Putamen (tissue), 1 donor: ENCODE data around the gene RAB3C.
"Not testable (repeated sequence)": the region's sequence is repeated elsewhere in the genome, so short reads cannot be mapped to it uniquely, and the experiment has no call there.

Experiments used
- DNase-seq: peaks from one replicate; pipeline ENCODE4 v3.0.0-alpha.2; 2016; ENCODE audit warnings: low spot score

The RAB3C gene, protein sequence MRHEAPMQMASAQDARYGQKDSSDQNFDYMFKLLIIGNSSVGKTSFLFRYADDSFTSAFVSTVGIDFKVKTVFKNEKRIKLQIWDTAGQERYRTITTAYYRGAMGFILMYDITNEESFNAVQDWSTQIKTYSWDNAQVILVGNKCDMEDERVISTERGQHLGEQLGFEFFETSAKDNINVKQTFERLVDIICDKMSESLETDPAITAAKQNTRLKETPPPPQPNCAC

DNA sequence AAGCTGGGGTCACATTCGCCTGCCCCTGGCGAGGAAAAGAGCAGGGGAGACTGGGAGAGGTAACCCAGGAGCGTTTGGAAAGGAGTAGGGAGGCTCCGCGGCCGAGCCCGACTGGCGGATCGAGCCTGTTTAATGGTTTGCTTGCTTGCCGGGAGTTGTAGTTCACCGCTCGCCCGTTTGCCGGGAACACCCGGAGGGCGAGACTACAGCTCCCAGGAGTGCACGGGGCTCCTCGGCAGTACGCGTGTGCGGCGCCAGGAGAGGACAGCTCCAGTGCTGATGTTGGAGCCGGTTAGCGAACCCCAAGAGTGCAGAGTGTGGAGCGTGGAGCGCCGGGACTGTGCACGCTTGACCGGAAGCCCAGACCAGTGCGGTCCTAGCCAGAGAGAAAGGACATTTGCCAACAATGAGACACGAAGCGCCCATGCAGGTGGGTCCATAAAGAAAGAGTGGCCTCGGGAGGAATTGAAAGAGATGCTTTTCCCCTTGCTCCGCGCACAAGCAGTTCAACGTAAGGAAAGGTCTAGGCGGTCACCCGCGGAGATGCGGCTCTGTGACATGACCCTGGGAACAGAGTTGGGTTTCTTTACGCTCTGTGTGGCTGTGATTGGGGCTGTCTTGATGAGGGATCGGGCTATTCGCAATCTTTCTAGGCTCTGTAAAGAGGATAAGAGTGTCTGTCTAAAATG, at the start of gene RAB3C:
RAB3C (plus strand) TSS at position 273 of the 689 bp plus-strand sequence; CDS start at position 407, 134 bp downstream.
- peak; percentile 94 for DNase-seq

DNA sequence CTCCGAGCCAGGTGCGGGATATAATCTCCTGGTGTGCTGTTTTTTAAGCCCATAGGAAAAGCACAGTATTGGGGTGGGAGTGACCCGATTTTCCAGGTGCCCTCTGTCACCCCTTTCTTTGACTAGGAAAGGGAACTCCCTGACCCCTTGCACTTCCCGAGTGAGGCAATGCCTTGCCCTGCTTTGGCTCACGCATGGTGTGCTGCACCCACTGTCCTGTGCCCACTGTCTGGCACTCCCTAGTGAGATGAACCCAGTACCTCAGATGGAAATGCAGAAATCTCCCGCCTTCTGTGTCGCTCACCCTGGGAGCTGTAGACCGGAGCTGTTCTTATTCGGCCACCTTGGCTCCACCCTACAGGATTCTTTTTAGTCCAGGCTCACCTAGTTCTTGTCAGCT, 40.9 kb upstream of the RAB3C start:
- not testable (repeated sequence) for DNase-seq

DNA sequence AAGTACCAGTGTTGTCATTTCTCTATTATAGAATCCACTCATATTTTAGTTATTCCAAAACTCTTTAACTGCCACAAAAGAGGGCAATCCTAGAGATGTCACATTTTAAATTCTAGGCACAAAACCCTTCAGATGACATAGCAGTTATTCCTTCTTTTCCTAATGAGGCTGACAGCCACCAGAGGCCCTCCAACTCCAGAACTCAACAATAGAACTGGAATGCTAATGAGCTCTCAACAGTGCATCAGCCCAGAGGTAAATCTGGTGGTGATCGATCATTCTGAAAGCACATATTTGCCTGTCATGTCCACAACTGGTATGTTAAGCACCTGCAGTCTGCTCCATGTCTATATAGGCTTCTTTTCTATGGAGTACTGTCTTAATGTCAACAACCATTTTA, 40.2 kb upstream of the RAB3C start:
- DNase-seq = no peak

DNA sequence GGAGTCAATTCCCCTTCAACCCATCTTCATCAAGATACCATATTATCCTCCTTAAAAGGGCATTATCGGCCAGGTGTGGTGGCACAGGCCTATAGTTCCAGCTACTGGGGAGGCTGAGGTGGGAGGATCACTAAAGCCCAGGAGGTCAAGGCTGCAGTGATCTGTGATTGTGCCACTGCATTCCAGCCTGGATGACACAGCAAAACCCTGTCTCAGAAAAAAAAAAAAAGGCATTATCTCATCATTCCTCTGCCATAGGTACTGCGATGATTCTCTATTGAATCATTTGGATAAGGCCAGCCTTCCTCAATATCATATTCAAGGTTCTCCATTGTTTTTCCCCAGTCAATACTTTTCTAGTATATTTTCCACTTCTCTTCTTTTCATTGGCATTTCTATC, 39.2 kb upstream of the RAB3C start:
- DNase-seq = no peak

DNA sequence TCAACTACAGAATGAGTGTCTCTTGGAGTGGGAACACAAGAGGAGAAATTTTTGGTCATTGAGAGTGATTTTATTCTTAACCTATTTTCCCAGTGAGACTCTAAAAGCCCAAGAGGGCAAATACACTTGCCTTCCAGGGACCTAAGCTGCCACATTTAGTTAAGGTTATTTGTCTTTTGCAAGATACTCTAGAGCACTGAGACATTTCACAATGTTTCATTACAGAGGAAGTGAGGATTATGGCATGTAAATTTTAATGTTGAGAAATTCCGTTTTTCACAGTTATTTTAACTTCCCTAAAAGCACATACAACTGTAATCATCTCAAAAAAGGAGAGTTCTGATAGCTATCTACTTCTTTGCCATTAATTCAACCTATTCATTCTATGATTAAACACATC, 38.7 kb upstream of the RAB3C start:
- no peak for DNase-seq

DNA sequence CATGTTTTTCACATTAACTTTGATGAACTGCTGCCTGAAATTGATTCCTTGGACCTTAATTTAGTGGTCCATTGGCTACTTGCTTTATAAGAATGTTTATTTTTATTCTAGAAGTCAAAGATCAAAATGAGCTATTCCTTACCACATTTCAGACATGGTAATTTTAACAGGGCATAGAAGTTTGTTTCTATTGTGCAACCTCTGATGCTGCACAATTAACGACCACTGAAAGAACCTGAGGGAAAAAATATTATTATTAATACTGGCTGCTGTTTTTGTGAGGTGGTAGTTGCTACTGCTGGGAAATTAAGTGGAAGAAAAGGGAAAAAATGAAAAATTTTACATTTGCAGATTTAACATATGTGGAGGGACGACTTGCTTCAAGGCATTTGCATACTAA, 37.9 kb upstream of the RAB3C start:
- no peak for DNase-seq

DNA sequence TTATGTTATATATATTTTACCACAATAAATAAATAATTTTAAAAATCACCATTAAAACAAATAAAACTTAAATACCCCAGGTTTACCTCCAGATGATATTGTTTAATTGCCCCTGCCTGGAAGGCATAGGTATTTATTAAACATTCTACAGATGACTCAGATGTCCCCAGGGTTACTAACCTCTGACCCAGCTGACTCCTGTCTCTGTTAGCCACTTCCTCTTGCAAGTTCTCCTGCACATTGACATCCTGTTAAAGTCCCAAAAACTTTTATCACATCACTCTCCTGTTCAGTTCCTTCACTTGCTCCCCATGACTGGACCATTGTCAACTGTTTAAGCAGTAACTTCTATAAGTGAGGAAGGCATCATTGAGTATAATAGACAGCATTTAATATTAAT, 37.0 kb upstream of the RAB3C start:
- DNase-seq = no peak

DNA sequence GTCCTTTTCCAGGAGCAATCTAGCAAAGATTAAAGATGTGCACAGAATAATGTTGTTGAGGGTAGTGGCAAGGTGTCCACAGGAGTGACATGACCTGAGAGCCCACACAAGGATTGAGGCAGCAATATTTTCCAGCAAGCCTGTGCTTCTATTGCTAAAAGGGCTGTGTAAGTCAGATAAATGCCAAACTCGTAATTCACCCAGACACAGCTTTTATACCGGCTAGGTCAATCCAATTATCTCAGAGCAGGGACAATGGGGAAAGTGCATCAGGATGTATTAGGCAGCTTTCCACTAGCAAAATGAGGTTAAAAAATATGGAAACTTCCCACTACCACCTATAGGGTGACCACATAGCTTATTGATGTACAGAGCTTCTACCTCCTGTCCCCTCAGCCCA, 34.8 kb upstream of the RAB3C start:
- DNase-seq = no peak

DNA sequence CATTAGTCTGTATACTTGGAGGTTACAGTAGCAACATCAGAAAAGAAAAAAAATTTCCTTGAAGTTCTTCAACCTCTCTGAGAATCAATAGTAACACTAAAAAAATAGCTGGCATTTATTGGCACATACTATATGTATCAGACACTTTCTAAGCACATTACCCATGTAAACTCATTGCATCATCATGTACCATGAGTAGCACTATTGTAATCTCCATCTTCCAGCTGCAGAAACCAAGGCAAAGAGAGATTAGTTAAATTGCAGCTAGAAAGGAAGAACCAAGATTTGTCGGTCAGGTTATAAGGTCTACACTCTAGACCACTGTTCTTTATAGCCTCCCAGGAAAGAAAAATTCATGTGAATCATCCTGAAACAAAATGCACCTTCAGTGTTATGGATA, 31.4 kb upstream of the RAB3C start:
- DNase-seq = no peak

DNA sequence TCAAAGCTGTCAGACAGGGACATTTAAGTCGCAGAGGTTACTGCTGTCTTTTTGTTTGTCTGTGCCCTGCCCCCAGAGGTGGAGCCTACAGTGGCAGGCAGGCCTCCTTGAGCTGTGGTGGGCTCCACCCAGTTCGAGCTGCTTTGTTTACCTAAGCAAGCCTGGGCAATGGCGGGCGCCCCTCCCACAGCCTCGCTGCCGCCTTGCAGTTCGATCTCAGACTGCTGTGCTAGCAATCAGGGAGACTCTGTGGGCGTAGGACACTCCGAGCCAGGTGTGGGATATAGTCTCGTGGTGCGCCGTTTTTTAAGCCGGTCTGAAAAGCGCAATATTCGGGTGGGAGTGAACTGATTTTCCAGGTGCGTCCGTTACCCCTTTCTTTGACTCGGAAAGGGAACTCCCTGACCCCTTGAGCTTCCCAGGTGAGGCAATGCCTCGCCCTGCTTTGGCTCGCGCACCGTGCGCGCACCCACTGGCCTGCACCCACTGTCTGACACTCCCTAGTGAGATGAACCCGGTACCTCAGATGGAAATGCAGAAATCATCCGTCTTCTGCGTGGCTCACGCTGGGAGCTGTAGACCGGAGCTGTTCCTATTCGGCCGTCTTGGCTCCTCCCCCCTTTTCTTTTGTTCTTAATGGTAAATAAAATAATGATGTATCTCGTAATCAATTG, 25.1 kb upstream of the RAB3C start:
- not testable (repeated sequence) for DNase-seq

DNA sequence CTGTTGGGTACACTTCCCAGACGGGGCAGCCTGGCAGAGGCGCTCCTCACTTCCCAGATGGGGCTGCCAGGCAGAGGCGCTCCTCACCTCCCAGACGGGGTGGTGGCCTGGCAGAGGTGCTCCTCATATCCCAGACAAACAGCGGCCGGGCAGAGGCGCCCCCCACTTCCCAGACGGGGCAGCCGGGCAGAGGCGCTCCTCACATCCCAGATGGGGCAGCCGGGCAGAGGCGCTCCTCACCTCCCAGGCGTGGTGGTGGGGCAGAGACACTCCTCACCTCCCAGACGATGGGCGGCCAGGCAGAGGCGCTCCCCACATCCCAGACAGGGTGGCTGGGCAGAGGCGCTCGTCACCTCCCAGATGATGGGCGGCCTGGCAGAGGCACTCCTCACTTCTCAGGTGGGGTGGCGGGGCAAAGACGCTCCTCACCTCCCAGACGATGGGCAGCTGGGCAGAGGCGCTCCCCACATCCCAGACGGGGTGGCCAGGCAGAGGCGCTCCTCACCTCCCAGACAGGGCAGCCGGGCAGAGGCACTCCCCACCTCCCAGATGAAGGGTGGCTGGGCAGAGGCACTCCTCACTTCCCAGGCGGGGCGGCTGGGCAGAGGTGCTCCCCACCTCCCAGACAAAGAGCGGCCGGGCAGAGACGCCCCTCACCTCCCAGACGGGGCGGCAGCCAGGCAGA, 19.7 kb upstream of the RAB3C start:
- not testable (repeated sequence) for DNase-seq

DNA sequence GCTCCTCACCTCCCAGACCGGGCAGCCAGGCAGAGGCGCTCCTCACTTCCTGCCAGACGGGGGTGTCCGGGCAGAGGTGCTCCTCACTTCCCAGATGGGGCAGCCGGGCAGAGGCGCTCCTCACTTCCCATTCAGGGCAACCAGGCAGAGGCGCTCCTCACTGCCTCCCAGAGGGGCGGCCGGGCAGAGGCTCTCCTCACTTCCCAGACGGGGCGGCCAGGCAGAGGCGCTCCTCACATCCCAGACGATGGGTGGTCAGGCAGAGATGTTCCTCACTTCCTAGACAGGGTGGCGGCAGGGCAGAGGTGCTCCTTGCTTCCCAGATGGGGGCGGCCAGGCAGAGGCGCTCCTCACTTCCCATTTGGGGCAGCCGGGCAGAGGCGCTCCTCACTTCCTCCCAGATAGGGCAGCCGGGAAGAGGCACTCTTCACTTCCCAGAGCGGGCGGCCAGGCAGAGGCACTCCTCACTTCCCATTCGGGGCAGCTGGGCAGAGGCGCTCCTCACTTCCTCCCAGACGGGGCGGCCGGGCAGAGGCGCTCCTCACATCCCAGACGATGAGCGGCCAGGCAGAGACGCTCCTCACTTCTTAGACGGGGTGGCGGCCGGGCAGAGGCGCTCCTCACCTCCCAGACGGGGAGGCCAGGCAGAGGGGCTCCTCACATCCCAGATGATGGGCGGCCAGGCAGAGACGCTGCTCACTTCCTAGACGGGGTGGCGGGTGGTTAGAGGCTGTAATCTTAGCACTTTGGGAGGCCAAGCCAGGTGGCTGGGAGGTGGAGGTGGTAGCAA, 18.6 kb upstream of the RAB3C start:
- DNase-seq = not testable (repeated sequence)

DNA sequence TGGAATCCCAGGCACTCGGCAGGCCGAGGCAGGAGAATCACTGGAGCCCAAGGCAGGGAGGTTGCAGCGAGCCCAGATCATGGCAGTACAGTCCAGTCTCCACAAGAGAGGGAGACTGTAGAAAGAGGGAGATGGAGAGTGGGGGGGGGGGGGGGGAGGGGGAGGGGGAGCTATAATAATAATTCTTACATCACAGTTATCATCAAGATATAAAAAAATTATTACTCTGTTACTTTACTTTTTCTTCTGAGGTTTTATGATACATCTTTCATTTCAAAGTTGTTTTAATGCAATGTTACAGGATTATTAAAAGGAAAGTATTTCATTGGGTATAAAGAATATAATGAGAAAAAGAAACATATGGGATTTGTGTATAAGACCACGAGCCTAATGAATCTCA, 17.8 kb upstream of the RAB3C start:
- no peak for DNase-seq

DNA sequence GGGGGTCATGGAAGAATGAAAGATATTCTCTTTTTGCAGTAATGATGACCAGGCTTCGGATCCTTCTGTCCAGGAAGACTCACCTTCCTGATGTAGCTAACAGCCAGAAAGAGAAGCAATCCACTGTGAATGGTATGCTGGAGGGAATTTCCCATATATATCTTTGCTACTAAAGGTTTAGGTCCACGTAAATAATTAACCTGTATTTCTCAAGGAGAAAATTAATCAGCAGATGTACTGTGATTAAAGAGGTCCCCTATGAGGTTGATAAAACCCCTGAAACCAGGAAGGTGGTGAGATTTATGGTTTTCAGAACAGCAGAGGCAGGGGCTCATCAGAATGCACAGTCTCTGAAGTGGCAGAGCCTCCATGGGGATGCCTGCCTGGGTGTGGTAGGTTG, 11.4 kb upstream of the RAB3C start:
- no peak for DNase-seq

DNA sequence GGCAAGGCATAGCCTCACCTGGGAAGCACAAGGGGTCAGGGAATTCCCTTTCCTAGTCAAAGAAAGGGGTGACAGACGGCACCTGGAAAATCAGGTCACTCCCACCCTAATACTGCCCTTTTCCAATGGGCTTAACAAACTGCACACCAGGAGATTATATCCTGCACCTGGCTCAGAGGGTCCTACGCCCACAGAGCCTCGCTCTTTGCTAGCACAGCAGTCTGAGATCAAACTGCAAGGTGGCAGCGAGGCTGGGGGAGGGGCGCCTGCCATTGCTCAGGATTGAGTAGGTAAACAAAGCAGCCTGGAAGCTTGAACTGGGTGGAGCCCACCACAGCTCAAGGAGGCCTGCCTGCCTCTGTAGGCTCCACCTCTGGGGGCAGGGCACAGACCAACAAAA, 9.9 kb upstream of the RAB3C start:
- not testable (repeated sequence) for DNase-seq

DNA sequence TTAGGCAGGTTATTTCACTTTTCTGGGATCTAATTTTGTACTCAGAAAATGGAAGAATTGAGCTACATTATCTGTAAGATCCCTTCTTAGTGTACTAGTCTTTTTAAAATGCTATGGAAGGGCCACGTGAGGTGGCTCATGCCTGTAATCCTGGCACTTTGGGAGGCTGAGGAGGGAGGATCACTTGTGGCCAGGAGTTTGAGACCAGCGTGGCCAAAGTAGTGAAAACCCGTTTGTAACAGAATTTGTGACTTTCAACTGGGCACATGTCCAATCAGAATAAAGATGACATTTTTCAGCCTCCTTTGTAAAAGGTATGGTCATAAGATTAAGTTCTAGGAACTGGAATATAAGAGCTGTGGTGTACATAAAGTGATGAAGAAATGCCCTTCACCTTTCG, 3.1 kb upstream of the RAB3C start:
- no peak for DNase-seq

DNA sequence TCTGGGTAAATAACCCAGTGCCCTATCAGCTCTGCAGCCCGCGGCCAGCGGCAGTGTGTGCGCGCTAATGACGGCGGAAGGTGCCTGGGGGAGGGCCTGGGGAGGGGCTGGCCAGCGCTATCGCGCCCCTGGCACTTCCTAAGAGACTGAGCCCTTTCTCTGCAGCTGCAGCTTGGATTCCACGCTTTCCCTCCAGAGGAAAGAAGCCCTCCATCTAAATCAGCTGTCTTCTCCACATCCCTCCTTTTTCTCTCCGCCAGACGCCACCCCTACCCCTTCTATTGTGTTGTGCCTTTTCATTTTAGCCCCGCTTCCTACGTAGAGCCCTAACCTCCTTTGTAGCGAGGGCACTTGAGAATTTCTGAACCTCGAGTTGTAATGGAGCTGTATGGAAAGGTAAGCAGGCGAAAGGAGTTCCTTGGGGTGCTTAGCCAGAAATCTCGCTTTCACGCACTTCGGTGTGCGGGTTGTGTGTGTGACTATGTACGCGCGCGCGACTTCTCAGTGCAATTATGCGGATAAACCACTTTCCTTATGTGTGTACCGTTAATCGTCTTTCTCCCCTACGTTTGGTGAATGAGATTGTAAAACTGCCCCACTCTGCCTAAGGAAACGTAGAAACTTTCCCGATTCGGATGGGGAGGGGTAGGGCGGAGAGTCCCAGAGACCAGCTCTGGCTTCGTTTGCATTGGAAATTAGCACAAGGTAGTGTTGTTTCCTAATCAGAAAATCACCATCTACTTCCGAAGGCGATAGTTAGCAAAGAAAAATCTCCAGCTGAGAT, 664 bp upstream of the RAB3C start:
- DNase-seq = no peak

DNA sequence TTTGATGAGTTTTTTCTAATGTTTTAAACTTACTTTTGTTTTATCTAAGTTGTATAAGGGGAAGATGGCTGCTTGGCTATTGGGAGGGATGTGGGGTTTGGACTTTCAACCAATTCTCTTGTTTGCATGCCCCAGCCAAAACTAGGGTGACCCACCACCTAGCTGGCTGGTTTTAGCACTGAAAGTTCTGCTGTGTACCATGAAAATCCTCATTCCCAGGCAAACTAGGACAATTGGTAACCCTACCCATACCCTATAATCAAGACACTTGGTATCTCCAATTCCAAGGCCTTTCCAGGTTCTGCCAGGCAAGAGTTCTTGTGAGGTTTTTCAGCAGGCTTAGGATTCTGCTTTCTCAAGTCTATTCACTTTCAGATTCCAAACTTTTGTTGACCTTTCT, 13.1 kb downstream of the RAB3C start:
- no peak for DNase-seq

DNA sequence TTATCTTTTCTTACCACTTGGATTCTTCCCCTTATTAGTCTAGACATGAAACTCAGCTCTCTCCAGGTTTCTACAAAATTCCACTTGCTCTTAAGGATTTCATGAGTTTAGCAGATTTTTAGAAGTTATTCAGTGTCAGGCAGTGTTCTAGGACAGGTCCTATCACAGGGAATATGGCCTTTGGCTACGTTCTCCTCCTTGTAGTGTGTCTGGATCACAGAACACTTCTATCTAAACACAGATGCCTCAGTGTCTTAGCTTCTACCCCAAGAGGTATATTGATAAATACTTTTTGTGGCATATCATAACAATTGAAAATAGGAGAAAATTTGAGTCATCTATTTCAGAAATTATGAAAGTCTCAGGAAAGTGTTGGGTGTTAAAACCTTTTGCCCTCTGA, 15.6 kb downstream of the RAB3C start:
- DNase-seq = no peak

DNA sequence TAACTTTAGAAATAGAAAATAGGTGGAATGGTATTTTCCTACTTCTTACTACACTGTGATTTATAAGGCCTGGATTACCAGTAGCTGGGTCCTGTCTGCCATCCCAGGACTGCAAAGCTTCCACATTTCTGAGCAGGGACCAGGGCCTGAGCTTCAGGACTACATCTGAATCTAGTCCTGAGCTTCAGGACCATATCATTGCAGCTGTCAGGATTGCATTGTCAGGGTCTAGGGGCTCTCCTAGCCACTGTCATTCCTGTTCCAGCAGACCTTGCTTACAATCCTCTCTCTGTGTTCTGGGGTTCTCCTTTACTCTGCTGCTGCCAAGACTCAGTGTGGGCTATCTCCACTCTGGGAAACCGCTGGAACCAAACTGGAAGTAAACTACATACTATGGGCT, 16.3 kb downstream of the RAB3C start:
- DNase-seq = no peak

DNA sequence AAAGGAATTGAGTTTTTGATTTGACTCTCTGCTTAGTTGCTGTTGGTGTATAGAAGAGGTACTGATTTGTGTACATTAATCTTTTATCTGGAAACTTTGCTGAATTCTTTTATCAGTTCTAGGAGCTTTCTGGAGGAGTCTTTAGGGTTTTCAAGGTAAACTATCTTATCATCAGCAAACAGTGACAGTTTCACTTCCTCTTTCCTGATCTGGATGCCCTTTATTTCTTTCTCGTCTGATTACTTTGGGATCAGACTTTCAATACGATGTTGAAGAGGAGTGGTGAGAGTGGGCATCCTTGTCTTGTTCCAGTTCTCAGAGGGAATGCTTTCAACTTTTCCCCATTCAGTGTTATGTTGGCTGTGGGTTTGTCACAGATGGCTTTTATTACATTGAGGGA, 17.7 kb downstream of the RAB3C start:
- DNase-seq = not testable (repeated sequence)
